K562 (cell line): Measurements from ENCODE around the gene SLIT1.

Experiments
- BDP1 ChIP-seq: IDR thresholded peaks from 3 replicates; pipeline ENCODE4 v1.6.1; 2011; ENCODE audit not compliant: insufficient read length, insufficient read depth
- GTF2F1 ChIP-seq: IDR thresholded peaks from 2 replicates; pipeline ENCODE4 v1.6.1; 2011; ENCODE audit warnings: low read depth, low read length, improper control_type of control experiment
- NONO ChIP-seq, 2 experiments: fragments of 200-400 bp in 1 of 2; fragments of 450-650 bp in 1 of 2; formaldehyde crosslinking in 1 of 2; IDR thresholded peaks; 2 replicates each; pipeline ENCODE4 v1.6.1; 2017; ENCODE audit warnings: low read depth in 2 of 2, mild to moderate bottlenecking in 2 of 2, moderate library complexity in 2 of 2, low read length in 1 of 2
- ZNF586 ChIP-seq: fragments of 450-650 bp; formaldehyde crosslinking; conservative IDR thresholded peaks from 2 replicates; pipeline ENCODE4 v1.4.0; 2020; ENCODE audit warnings: mild to moderate bottlenecking, moderate library complexity
- TF ChIP-seq, protein P1 (sequence below), 3 experiments: IDR thresholded peaks in 2 of 3; conservative IDR thresholded peaks in 1 of 3; 2 replicates each; pipeline ENCODE4 v1.5.1; 2011 to 2012; ENCODE audit warnings: low read length in 3 of 3, mild to moderate bottlenecking in 3 of 3, control low read depth in 2 of 3, improper control_type of control experiment in 1 of 3, inconsistent platforms in 1 of 3, low read depth in 1 of 3, mixed read lengths in 1 of 3, moderate library complexity in 1 of 3; ENCODE audit not compliant: insufficient read depth in 2 of 3

DNA sequence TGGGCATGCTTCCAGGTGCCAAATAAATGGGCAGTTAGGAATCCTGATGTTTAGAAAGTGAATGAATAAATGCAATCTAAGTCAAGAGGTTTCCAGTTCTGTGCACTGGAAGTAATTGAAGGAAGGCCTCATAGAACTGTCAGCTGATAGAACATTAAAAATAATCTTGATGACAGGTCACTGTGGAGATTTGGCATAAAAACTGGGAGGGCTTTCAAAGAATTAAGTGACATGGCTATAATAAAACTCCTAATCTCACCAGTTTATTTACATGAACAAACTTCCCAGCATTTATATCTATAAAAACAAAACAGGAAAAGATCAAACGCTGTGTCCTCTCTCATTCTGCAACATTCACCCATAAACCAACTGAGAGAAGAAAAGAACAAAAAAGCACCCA, 170.5 kb downstream of the SLIT1 start:
- TF ChIP-seq GTF2F1 = no peak
- TF ChIP-seq, protein P1, sequence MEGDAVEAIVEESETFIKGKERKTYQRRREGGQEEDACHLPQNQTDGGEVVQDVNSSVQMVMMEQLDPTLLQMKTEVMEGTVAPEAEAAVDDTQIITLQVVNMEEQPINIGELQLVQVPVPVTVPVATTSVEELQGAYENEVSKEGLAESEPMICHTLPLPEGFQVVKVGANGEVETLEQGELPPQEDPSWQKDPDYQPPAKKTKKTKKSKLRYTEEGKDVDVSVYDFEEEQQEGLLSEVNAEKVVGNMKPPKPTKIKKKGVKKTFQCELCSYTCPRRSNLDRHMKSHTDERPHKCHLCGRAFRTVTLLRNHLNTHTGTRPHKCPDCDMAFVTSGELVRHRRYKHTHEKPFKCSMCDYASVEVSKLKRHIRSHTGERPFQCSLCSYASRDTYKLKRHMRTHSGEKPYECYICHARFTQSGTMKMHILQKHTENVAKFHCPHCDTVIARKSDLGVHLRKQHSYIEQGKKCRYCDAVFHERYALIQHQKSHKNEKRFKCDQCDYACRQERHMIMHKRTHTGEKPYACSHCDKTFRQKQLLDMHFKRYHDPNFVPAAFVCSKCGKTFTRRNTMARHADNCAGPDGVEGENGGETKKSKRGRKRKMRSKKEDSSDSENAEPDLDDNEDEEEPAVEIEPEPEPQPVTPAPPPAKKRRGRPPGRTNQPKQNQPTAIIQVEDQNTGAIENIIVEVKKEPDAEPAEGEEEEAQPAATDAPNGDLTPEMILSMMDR (IDR thresholded peaks at IDR 0.05 in 2 of 3, conservative IDR thresholded peaks at IDR 0.05 in 1 of 3; ENCODE audit: insufficient read depth in 2 of 3, low read depth in 1 of 3, low read length in 3 of 3) = no peak
- no peak for TF ChIP-seq ZNF586 (CRISPR knock-in tag)
- no peak for TF ChIP-seq NONO (IDR thresholded peaks at IDR 0.05; ENCODE audit: low read depth in 2 of 2, low read length in 1 of 2)
- TF ChIP-seq BDP1 = no peak
